IPS DF 19.7 (cell line): Measurements from ENCODE around the gene DNM1.

Source experiments
- DNase-seq: peaks from one replicate; pipeline ENCODE4 v3.0.0-alpha.2; 2013; ENCODE audit warnings: low read depth, low spot score

DNM1 gene

DNA sequence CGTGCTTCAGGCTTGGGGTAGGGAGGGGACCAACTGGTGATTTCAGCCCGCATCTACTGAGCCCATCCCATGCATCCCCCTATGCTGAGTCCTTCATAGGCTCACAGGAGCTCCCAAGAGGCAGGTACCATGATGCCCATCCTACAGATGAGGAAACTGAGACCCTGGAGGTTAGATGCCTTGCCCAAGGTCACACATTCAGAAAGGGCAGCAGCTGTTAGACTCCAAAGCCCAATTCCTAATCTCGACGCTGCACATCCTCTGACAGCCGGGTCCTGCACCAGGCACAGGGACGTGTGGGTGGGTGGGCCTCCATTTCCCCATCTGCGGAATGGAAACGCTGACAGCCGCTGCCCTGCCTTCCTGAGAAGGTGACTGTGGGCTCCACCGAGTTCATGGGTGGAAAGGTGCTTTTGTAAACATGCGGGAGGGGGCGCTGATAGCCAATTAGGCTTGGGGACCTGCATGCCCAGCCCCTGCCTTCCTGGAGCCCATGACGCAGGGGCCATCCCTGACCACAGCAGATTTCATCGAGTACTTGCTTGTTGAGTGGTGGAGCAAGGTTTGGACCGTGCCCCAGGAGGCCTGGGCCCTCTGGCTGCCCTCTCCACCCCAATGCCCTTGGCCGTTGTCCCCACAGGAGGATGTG is 2.2 kb downstream of the DNM1 start:
- no peak for DNase-seq

DNA sequence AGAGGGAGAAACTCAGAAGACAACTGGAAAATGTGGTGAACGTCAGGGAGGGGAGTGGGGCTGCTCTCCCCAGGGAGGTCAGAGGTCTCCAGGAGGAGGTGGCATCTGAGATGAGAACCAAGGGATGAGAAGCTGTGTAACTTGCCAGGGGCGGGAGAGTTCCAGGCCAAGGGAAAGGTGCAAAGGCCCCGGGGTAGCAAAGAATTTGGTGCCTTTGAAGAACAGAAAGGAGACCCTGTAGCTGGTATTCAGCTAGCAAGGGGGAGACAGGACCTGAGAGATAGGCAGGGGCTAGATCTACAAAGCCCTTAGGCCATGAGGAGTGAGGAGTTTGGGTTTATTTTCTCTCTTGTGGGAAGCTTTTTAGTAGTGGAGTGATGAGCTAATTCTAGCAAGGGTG is 3.3 kb downstream of the DNM1 start:
- no peak for DNase-seq

DNA sequence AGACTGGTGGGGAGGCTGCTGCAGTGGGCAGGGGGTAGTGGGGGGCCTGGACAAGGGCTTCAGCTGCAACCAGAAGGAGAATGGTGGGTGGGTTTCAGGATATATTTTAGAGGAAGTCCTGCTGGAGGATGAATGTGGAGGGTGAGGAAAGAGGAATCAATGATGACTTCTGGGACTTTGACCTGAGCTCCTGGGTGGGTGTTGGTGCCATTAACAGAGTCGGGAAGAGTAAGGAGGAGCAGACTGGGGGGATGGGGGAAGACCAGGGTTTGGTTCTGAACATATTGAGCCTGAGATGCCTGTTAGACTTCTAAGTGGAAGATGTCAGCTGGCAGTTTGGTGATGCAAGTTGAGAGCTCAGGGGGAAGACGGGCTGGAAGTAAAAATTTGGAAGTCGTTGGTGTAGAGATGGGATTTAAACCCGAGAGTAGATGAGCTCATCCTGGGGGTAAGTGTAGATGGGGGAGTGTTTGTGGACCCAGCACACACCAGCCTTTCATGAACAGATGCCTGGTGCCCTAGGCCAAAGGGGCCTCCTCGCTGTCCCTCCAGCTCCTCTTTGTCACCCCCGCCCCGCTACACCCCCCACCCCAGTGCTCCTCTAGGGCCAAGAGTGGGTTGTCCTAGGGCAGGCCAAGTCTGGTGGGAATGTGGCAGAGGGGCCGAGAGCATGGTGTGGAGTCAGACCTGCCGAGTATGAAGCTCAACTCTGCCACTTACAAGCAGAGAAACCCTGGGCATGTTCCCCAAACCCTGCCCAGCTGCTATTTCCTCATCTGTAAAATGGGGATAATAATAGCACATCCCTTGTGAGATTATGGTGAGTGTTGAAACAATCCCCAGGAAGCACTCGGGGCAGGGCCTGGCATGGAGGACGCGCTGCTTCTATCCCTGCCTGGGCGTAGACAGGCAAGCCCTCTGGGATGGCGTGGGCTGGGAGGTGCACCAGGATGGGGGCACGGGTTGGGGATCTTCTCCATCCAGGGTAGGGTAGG is 4.0 kb downstream of the DNM1 start:
- DNase-seq: no peak

DNA sequence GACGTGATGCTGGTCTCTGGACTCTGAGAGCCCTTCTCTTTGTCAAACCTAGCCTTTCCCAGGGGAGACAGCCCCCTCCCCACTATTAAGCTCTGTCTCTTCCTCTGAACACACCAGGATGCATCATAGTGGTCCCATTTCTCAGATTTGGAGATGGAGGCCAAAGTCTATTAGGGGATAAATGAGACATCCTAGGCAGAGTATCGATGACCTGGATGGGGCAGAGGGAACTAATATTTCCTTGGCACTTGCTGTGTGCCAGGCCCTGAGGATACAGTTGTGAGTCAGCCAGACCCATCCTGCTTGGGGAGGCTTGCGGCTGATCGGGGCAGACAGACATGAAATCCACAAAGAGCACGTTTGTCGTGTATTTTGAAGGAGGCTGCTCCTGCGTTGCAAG is 5.2 kb downstream of the DNM1 start:
- DNase-seq: no peak

- no peak for DNase-seq
Measured at GRCh38 chr9:128208946-128209669, 5.9 kb downstream of the DNM1 start.

DNA sequence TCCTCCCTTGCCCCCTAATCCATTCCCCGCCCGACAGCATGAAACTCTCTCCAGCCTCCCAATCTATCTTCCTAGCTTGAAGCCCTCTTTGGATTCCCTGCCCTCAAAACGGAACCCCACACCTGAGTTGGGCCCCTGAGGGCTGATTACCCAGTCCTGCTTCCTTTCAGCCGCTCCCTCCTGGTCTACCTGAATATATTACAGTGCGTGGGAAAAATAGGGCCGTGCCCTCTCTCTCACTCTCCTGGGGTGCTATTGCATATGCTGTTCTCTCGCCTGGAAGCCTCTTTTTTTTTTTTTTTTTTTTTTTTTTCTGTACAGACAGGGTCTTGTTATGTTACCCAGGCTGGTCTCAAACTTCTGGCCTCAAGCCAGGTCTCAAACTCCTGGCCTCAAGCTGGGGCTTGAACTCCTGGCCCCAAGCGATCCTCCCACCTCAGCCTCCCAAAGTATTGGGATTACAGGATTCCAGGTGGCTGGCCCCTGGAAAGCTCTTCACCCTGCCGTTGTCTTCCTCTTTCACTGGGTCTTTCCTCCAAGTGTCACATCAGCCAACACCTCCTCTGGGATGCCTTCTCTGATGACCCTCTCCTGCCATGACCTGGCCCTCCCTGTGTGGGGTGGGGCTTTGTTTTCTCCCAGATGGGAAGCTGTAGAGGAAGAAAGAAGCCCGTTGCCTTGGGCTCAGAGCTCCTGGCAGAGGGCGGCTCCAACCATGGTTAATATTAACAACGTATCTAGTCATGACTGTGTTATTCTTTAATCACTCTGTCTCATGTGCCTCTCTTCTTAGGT is 8.2 kb downstream of the DNM1 start:
- DNase-seq: no peak

GRCh38 chr9:128211981-128212281 is 8.8 kb downstream of the DNM1 start:
- no peak for DNase-seq

GRCh38 chr9:128213746-128214497 is 10.7 kb downstream of the DNM1 start:
- DNase-seq: no peak

DNA sequence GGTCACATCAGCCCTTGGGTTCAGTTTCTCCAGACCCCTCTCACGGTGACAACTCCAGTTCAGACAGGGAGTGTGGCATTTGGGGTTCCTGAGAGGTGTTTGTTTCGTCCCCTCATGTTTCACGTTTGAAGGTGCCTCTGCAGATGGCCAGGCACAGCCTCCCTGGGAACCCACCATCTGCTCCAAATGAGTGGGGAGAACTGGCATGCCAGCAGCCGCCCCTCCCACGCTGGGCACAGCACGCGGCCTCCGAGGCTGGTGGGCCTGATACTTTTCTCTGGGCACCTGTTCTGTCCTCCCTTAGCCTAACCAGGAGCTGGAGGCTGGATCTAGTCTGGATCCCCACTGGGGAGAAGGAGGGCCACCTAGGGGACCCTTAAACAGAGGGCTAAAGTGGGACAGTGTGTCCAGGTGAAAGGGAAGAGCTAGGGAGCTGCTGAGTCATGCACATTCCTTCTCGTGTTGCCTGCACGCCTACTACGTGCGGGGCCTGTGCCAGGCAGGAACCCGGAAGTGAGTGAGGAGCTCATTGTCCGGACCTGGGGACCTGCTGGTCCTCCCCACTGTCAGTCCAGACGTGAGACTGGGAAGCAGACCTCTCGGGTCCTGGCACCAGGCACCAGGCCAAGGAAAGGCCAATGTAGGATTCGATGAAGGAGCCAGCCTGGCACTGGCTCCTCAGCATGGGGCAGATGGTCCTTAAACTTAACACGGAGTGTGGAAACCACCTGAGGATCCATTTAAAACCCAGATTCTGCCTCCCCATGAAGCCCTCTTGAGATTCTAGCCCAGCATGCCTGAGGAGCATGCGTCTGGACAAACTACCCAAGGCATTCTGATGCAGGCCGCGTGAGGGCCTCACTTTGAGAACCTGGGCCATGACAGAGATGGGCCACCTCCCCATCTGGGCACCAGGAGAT is 11.7 kb downstream of the DNM1 start:
- no peak for DNase-seq

DNA sequence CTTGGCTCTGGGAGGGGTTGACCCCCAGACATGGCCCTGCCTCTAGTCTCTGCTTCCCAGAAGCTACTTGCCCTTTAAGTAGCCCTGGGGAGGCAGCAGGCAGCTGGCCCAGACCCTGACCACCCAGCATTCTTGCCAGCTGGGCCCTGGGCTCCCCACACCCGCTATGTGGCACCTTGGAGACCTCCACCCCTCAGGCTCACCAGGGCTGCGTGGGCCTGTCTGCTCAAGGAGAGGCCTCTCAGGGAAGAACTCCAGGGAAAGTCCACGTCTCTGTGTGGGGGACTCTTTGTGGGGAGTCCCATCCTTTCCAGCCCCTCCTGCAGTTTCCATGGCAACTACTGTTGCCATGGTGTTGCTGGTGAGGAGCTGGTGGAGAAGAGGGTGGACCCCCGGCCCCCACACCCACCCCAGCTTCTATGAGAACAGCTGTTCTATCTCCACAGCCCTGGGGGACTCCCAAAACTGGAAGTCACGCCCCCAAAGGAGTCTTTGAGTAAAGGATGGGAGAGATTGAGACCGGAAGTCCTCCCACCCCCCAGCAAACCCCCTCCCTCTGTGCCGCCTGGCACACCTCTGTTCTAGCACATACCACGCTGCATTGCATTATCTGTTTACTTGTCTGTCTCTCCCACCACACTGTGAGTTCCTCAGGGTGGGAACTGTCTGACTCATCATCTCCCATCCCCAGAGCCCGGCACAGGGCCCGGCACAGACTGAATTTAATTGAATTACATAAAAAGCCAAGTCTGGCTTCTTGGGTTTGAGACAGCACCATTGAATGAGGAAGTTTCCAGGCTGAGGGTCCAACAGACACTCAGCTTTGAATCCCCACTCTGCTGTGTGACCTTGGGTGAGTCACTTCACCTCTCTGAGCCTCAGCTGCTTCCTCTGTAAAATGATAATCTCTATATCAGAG is 12.6 kb downstream of the DNM1 start:
- DNase-seq: no peak

DNA sequence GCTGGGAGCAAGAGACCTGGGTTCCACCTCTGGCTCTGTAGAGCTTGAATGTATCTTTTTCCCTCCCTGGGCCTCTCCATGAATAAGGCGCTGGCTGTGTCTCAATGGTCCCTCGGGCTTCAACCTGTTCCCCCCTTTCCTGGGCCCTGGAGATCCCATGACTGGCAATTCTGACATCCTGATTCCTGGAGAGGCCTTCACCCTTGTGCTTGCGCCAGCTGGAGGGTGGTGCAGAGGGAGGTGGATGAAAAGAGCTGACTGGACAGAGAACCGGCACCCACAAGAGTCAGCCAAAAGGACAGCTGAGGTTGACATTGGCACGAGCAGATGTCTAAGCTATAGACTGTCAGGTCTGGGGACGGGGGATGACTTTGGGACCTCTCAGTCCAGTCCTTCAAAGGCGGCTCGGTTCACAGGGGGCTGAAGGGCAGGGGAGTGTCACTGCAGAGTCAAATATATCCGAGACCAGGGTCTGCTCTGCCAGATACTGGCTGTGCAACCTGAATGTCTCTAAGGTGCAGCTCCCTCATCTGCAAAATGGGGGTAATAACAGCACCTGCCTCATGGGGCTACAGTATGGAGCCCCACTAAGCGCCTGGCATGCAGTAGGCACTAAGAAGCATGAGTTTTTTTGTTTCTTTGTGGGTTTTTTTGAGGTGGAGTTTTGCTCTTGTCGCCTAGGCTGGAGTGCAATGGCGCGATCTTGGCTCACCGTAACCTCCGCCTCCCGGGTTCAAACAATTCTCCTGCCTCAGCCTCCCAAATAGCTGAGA is 13.8 kb downstream of the DNM1 start:
- no peak for DNase-seq

- DNase-seq: no peak
Measured at GRCh38 chr9:128218172-128218517, 15.0 kb downstream of the DNM1 start.

- DNase-seq: peak; percentile 92
Measured at GRCh38 chr9:128218518-128219389, 15.6 kb downstream of the DNM1 start.

- no peak for DNase-seq
Measured at GRCh38 chr9:128219831-128220230, 16.7 kb downstream of the DNM1 start.

DNA sequence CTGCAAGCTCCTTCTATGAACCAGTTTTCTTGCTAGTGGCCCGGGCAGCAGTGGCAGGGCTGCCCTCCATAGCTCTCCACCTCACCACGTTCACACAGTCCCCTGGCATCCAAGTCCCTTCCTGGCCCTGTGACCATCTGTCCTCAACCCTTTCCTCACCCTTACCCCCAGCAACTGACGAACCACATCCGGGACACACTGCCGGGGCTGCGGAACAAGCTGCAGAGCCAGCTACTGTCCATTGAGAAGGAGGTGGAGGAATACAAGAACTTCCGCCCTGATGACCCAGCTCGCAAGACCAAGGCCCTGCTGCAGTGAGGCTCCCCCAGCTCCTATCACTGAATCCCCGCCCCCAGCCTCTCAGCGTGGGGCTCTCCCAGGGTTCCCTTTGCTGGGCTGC is 18.8 kb downstream of the DNM1 start:
- no peak for DNase-seq

- DNase-seq: no peak
Measured at GRCh38 chr9:128222880-128223670, 19.9 kb downstream of the DNM1 start.
